GM19468 (cell line): ENCODE results near the gene BTN3A1.
A peak's percentile ranks its signal among the peaks of the same experiment; 100 is the strongest.
"Not testable (repeated sequence)": the region's sequence is repeated elsewhere in the genome, so short reads cannot be mapped to it uniquely, and the experiment has no call there.

Experiments
- ATAC-seq: cut with Tn5 transposase; IDR thresholded peaks from one replicate; pipeline ENCODE4 v1.9.1; 2021; ENCODE audit warnings: mild to moderate bottlenecking, moderate library complexity, moderate number of reproducible peaks; ENCODE audit not compliant: unreplicated experiment; ENCODE audit errors: extremely low read depth

BTN3A1 gene

DNA sequence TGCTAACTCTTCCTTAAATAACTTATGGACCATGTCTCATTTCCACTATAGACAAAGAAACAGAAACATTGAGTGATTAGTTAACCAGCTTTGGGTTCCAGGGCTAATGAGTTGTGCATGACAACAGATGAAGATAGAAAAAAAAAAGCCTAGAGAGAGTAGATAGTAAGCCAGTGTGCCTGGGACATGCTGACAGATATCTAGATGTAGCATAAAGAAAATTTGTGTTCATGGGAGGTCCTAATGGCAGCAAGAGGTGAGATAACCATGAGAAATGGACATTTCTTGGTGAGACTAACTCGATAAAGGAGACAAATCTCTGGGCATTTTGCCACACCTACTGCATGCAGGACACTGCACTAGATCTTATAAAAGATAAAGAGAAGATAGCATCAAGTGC lies 35.5 kb downstream of the BTN3A1 start:
- no peak for ATAC-seq

DNA sequence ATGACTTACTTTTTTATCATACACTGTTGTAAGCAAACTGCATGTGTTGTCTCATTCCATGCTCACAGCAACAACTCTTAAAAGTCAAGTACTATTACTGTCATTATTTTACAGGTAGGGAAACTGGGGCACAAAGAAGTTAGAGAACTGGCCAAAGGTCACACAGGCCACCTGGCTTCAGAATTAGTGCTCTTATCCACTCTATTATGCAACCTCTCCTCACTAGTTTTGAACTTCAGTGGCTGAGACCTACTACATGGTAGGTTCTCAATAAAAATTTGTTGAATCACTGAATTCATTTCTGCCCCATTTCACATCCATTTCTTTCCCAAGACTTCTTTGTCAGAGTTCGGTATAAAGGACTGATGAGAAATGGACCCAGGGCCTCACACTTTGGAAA lies 35.9 kb downstream of the BTN3A1 start:
- no peak for ATAC-seq

DNA sequence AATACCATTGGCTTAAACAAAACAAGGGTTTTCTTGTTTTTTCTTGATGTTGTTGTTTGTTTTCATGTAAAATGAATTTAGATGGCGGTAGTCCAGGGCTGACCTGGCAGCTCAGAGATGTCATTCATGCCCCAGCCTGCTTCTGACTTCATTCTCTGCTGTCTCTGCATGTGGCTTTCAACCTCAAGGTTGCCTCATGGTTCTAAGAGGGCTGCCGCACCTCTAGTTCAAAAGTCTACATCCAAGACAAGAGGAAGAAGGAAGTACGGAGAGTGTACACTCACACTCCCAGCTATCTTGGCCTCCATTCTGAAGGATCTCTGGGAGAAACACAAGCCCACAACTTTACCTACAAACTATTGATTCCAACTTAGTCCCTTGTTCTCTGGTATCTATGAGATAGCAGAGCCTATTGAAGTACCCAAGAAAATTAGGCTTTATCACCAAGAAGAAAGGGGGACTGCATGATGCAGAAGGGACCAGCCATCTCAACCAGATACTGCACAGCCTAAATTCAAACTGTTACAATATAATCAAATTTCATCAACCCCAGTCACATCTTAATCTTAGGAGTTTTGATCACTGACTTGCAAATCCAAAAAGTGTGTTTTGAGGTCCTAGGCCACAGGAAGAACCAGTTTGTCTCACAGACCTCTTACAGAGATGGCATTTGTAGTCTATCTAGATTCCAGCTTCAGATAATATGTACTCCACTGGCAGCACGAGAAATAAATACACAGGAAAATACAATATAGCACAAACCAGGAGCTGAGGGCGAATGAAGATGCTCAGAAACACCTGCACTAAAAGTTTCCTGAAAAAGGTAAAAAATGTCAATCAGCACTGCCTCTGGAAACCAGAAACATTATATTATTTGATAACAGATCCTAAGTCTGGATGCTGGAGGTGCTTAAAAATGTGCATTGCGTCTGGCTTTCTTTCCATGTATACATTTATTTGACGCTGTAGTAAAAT lies 37.4 kb downstream of the BTN3A1 start:
- ATAC-seq: no peak

DNA sequence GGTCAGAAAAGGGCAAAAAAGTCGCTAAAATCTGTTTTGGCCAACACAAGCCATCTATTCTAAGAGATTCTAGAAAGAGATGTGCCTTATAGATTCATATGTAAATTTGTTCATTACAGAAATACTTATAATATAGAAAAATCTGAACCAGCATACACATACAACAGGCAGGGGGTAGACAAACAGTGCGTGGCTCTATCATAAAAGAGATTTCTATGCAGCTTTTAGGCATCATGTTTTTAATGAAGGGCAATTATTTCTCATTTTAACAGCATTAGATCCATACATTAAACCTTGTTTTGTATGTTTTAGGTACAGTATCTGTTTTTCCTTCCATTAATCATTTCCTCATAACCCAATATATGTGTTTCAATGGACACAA lies 38.9 kb downstream of the BTN3A1 start:
- ATAC-seq: no peak

DNA sequence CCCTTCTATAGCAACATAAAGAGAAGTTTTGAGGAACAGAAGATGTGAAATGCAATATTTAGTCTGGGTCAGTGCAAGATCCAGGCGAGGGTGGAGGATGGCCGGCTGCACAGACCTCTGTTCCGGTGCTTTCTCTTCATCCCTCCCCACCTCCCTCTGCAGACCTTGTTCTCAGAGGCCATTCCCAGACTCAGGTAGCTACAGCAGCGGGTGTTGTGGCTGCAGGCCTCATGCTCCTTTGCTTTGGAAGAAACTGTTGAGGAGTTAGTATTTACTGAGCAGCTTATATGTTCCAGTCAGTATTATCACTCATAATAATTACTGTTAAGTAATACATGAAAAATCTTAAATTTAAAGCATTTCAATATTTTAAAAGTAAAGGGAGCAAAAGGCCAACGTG lies 39.9 kb downstream of the BTN3A1 start:
- no peak for ATAC-seq

DNA sequence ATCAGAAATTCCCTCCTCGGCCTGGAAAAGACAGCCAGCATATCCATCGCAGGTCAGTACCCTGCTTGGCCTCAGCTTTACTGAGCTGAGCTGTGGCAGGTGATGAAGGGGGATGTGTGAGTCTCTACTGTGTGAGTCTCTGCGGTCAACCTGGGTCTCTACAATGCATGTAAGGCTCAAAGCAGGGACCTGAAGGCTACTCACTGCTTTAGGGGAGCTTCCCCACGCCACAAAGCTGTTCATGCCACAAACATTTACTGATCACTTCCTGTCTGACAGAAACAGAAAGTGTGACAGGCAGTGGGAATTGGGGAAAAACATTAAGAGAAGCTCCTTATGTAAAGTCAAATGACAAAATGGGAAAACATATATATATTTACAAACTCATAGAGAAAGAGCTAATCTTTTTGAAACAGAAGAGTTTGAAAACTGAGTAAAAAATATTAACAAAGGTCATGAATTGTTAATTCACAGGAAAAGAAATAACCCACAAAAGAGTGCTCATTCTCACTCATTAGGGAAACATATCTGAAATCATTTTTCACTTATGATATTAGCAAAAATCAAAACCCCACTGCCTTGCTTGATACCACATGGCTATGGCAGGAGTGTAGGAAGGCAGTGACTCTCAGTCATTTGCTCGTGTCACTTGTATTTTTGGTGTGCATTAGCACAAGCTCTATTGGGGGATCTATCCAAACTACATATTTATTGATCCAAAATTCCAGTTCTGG lies 44.0 kb downstream of the BTN3A1 start:
- no peak for ATAC-seq

DNA sequence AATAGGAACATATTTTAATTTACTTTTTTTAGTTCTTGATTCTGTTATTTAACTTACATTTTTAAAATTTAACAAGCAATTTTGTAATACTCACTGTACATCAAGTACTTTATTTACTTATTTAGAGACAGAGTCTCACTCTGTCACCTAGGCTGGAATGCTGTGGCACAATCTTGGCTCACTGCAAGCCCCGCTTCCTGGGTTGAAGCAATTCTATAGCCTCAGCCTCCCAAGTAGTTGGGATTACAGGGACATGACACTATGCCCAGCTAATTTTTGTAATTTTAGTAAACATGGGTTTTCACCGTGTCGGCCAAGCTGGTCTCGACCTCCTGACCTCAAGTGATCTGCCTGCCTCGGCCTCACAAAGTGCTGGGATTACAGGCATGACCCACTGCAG lies 45.2 kb downstream of the BTN3A1 start:
- ATAC-seq: no peak

DNA sequence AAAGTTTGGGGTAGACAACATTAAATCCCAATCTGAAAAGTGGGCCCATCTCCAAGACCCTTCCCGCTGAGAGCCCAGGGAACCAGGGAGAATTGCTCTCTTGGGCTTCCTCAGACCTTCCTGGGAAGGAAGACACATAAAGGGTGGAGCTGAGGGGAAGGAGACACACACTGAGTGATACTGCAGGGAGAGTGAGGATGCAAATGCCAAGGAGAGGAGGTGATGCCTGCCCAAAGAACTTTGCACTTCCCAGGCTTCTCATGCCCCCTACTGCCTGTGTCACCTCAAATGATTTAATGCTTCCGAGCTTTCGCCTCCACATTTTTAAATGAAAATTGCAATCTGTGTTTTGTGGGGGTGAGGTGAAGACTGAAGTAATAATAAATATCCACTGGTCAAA lies 48.2 kb downstream of the BTN3A1 start:
- no peak for ATAC-seq

DNA sequence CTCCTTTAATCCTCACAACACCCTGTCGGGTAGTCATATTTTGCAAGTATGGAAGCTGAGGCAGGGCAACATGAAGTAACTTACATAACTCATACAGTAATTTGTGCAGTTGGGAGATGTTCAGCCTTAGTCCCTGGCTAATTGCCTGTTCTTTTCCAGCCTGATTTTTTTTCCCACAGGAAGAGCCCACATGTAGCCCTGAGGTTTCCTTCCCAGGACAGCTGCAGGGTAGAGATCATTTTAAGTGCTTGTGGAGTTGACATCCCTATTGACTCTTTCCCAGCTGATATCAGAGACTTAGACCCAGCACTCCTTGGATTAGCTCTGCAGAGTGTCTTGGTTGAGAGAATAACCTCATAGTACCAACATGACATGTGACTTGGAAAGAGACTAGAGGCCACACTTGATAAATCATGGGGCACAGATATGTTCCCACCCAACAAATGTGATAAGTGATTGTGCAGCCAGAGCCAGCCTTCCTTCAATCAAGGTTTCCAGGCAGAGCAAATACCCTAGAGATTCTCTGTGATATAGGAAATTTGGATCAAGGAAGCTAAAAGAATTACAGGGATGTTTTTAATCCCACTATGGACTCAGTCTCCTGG lies 50.7 kb downstream of the BTN3A1 start:
- ATAC-seq: no peak

DNA sequence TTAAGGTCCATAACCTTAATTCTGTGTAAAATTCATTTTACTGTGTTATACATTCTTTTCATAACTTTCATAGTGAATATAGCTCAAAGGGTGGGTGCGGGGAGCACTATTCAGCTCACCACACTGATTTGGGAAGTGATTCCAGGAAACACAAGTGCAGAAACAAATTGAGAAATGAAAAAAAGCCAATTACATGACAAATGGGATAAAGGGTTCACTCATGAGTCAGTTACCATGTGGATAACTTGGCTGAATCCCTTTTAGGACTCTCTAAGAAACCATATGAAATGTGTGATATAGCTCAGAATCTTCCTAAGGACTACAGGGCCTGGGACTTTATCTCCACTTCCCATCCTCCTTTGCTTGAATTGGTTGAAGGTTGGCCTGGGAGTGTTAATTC lies 52.6 kb downstream of the BTN3A1 start:
- no peak for ATAC-seq

DNA sequence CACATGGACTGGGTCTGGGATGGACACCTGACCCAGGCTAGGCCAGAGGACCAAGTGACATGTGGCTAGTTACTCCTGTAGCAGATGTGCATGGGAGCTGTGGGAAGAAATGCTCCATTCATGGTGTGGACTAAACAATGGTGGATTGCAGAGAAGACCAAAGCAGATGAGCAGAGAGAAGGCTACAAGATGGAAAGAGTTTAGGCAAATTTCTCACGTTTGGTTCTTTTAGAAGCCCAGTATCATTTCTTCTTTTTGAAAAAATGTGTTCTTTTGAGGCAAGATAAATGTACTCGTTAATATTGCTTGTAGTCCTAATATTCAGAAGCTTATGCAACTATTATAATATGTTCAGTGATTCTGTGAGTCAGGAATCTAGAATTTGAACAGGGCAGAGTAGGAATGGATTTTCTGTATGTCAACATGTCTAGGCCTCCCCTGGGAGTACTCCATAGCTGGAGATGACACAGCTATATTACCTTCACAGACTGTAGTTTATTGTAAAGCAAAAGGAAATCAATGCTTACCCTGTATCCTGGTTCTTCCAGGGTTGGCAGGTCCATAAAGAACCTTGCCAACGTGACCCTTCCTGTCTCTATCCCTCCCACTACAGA lies 53.4 kb downstream of the BTN3A1 start:
- ATAC-seq: no peak

DNA sequence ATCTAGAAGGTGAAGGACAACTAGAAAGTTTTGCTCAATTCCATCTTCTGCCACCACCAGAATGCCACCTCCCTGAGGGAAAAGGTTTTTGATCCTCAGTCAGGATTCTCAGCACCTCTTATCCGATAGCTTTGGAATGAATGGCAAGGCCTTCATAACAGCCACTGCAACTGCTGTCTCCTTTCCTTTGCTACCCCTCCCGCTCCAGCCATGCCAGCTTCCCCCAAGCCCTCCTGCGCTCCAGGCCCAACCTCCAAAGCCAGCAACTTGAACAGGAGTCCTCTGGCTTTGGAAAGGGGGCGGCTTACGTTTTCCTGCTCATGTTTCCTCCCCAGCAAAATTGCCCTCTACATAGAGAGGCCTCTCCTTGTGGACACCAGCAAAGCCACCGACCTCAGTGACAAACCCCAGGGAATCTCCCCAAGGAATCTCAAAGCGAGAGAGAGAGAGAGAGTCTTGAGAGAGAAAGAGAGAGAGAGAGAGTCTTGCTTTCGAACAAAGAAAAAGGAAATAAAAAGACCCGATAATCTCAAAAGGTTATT lies 55.3 kb downstream of the BTN3A1 start:
- ATAC-seq: no peak

DNA sequence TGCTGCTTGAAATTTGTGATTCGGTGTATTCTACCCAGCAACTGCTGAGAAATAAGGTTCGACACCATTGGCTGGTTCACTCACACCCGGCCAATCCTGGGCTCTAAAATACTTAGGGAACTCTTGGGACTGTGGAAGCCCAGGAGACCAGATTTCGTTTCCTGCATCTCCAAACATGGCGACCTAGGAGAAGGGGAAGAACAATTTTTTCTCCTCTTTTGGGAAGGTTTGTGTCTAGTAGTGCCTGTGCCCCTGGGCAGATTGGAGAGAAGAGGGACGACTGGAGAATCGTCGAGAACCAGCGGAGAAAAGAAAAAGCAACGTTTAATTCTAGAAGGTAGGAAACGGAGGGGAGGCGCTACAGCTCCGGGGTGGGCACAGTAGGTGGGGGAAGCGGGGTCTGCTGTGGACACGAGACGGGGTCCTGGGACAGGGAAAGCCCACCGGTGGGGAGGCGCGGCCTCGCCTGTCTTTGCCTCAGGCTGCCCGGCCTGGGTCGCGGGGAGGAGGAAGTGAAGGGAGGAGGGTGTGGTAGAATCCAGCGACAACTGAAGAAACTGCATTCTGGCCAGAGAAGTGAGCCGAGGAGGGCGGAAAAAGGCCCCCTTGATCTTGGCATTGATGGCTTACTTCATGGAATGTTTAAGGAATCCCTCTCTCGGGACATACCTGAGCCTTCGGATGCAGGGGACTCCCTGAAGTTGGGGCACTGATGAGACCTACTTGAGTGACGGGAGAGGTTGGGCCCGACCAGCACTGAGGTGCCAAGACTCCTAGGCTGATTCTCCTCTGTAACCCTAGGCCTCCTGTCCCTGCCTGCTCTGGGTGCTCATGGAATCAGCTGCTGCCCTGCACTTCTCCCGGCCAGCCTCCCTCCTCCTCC lies 56.0 kb downstream of the BTN3A1 start, which contains the start of gene BTN2A1:
Gene BTN2A1, plus strand, starts transcription at position 150 of the 883 bp plus-strand sequence. Its CDS starts 682 bp downstream, at position 832.
- peak; percentile 81 for ATAC-seq

DNA sequence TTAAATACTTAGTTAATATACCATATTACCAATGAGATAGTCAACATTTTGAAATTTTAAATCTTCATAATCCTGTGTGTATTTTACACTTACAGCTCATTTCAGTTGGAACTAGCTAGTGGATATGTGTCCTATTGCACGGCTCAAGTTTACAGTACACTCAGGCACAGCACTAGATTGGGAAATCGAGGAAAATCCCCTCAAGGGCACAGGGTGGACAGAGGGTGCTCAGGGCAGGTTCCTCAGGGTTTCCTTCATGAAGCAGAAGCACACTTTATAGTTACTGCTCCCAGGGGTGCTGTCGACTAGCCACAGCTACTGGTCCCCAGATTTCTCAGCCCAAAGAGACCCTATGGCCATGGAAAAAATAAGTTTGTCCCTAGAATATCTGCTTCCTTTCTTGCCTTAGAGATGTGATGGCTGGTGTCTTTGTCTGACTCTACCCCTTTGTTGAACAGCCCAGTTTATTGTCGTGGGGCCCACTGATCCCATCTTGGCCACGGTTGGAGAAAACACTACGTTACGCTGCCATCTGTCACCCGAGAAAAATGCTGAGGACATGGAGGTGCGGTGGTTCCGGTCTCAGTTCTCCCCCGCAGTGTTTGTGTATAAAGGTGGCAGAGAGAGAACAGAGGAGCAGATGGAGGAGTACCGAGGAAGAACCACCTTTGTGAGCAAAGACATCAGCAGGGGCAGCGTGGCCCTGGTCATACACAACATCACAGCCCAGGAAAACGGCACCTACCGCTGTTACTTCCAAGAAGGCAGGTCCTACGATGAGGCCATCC lies 57.1 kb downstream of the BTN3A1 start:
- no peak for ATAC-seq

DNA sequence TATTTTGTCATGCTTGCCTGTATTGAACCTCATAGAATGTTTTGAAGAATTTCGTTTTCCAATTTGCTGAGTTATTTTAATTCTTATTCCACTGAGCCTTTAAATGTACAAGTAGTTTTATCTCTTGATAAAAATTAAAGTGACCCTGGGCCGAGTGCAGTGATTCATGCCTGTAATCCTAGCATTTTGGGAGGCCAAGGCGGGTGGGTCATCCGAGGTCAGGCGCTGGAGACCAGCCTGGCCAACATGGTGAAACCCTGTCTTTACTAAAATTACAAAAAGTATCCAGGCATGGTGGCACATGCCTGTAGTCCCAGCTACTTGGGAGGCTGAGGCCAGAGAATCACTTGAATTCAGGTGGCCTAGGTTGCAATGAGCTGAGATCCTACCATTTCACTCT lies 59.3 kb downstream of the BTN3A1 start:
- ATAC-seq: not testable (repeated sequence)

DNA sequence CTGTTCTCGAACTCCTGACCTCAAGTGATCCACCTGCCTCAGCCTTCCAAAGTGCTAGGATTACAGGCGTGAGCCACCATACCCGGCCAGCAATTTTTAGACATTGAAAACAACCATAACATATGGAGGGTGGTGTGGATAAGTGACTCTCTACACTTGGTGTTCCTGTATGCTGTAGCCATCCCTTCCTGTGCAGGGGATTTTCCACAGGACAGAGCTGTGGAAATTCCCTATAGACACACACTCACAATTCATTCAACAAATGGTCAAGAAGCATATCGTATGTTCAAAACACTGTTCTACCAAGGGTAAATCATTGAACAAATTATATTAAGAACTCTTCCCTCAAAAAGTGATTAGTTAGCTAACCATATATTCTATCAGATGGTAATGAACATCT lies 61.9 kb downstream of the BTN3A1 start:
- no peak for ATAC-seq

DNA sequence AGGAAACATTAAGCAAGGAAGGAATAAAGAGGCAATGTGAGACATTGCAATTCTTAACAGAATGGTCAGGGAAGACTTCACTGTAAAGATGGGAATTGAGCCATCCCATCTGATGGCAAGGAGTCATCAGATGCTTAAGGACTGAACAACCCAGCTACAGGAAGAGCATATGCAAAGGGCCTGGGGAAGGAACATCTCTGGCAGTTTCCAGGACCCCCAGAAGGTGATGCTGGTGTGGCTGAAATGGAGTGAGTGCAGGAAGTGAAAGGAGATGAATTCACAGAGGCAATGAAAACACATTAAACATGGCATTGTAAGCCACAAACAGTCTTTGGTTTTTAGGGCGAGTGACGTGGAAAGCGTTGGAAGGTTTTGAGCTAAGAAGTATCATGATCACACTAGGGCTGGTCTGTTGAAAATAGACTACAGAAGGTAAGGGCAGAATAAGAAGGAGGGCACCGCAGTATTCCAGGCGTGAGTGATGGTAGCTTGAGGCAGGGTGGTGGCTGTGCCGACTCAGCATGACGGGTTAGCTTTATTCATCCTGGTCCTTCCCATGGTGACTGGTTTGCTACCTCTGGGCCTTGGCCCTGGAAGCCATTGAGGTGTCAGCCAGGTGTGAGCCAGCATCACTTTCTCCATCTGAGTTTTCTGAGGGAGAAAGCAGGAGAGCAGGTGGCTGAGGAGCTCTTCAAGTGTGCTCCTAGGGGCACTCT lies 62.5 kb downstream of the BTN3A1 start:
- no peak for ATAC-seq
